OCI-LY7 (cell line): ENCODE data around the gene ROS1. TPM values are rescaled to one million over a fixed set of nuclear protein-coding genes. Genes with fewer than 3 reads are reported as not detected.
"Not testable (repeated sequence)": the region's sequence is repeated elsewhere in the genome, so short reads cannot be mapped to it uniquely, and the experiment has no call there.

Experiments
- BruUV-seq: library from RNA; stranded (reverse); fragments of 400-500 nt; replicated peaks from 2 replicates; lab custom pipeline; 2021; lab: Mats Ljungman, UMichigan
- CTCF ChIA-PET: fragments of 300-600 bp; sonication (Branson Sonifier 250); formaldehyde crosslinking; loops from one replicate; lab custom pipeline; 2022; ENCODE audit warnings: antibody characterized with exemption; ENCODE audit not compliant: unreplicated experiment; lab: Charles Lee
- POLR2A ChIA-PET: fragments of 300-600 bp; sonication (Branson Sonifier 250); formaldehyde crosslinking; loops from one replicate; lab custom pipeline; 2022; ENCODE audit warnings: antibody characterized with exemption; lab: Charles Lee
- DNase-seq: peaks from one replicate; pipeline ENCODE4 v3.0.0-alpha.2; 2015; ENCODE audit warnings: low spot score
- H2AFZ ChIP-seq: fragments of 200-600 bp; sonication (generic), shearing (Covaris generic); 2 replicates; pipeline ENCODE4 v1.6.1; 2014; ENCODE audit warnings: mild to moderate bottlenecking, antibody characterized with exemption, low read length, moderate library complexity
- H3K27ac ChIP-seq: fragments of 200-600 bp; sonication (generic); 2 replicates; pipeline ENCODE4 v1.5.1; 2014; ENCODE audit warnings: mixed run types, low read depth, mild to moderate bottlenecking, moderate library complexity, low read length, inconsistent platforms; ENCODE audit not compliant: poor library complexity, severe bottlenecking
- H3K36me3 ChIP-seq: fragments of 200-600 bp; sonication (generic); 2 replicates; pipeline ENCODE4 v1.6.1; 2014; ENCODE audit warnings: mild to moderate bottlenecking, antibody characterized with exemption, low read length, moderate library complexity, mixed read lengths; ENCODE audit not compliant: insufficient read depth
- H3K4me1 ChIP-seq: fragments of 200-600 bp; sonication (generic); 2 replicates; pipeline ENCODE4 v1.5.1; 2014; ENCODE audit warnings: mild to moderate bottlenecking, low read length; ENCODE audit not compliant: insufficient read depth, poor library complexity, severe bottlenecking
- H3K4me2 ChIP-seq: fragments of 200-600 bp; sonication (generic); 2 replicates; pipeline ENCODE4 v1.6.1; 2014; ENCODE audit warnings: mild to moderate bottlenecking, low read length
- H3K4me3 ChIP-seq: fragments of 200-600 bp; sonication (generic); 2 replicates; pipeline ENCODE4 v1.5.1; 2014; ENCODE audit warnings: mild to moderate bottlenecking, low read depth, low read length; ENCODE audit not compliant: poor library complexity, severe bottlenecking
- H3K79me2 ChIP-seq: fragments of 200-600 bp; sonication (generic); 2 replicates; pipeline ENCODE4 v1.6.1; 2016; ENCODE audit warnings: low read depth, mild to moderate bottlenecking, low read length, moderate library complexity, mixed read lengths; ENCODE audit not compliant: insufficient read depth
- H3K9me2 ChIP-seq: fragments of 200-600 bp; sonication (generic); 2 replicates; pipeline ENCODE4 v1.6.1; 2016; ENCODE audit warnings: mild to moderate bottlenecking, low read length, mixed read lengths; ENCODE audit not compliant: insufficient read depth
- H3K9me3 ChIP-seq: fragments of 200-600 bp; sonication (generic); 2 replicates; pipeline ENCODE4 v1.6.1; 2014; ENCODE audit warnings: mild to moderate bottlenecking, mixed run types, low read length, mixed read lengths
- H4K20me1 ChIP-seq: fragments of 200-600 bp; sonication (generic); 2 replicates; pipeline ENCODE4 v1.6.1; 2014; ENCODE audit warnings: mild to moderate bottlenecking, antibody characterized with exemption, low read length, moderate library complexity, mixed read lengths; ENCODE audit not compliant: insufficient read depth
- CTCF ChIP-seq: fragments of 200-600 bp; sonication (generic); conservative IDR thresholded peaks from 2 replicates; pipeline ENCODE4 v1.5.1; 2014; ENCODE audit warnings: mild to moderate bottlenecking, antibody characterized with exemption, low read length, moderate library complexity, mixed read lengths
- EZH2phosphoT487 ChIP-seq: fragments of 200-600 bp; sonication (generic); IDR thresholded peaks from 2 replicates; pipeline ENCODE4 v1.6.1; 2018; ENCODE audit warnings: low read depth, borderline replicate concordance, mild to moderate bottlenecking, mixed run types, antibody characterized with exemption, low read length, moderate library complexity, mixed read lengths
- intact Hi-C: fragments of 100-400 bp; cut with micrococcal nuclease; formaldehyde crosslinking; loops from one replicate; pipeline ENCODE4 v1.10.0; 2022; ENCODE audit not compliant: unreplicated experiment
- total RNA-seq, 2 experiments: library from RNA; depleted of rRNA in 1 of 2; stranded (reverse); fragments of >200 nt in 1 of 2; shearing (Covaris generic) in 1 of 2; gene quantifications; 2 replicates each; pipeline ENCODE4 v1.2.3, GENCODE V29; 2014 to 2022

ROS1 gene
- total RNA-seq, 2 experiments from 2014 or later, result not detected

GRCh38 chr6:117380298-117380697, 45.4 kb downstream of the ROS1 start:
- Histone ChIP-seq H3K36me3 (no peaks in the 10 kb centered on the region), H3K9me2 (no peaks in the 10 kb centered on the region), H3K4me3 (no peak overlapping the region), H4K20me1 (no peaks in the 10 kb centered on the region), H3K9me3 (no peaks in the 10 kb centered on the region), H3K27ac (no peak overlapping the region), H3K4me2 (no peak overlapping the region), H3K4me1 (no peaks in the 10 kb centered on the region), H2AFZ (no peak overlapping the region), H3K79me2 (no peaks in the 10 kb centered on the region)
- no peak for TF ChIP-seq CTCF
- TF ChIP-seq EZH2phosphoT487, result no peak
- no TSS peak for BruUV-seq
- intact Hi-C loops, result no loop called here
- DNase-seq, result no peak
- CTCF ChIA-PET, result no interaction called here
- POLR2A ChIA-PET, result interaction anchor here (0.5 to 0.9 kb wide), 2 partner anchors 19 to 206 kb away, joined by 3 read pairs; no protein-coding TSS in a partner anchor

- no peak for DNase-seq
- Histone ChIP-seq H3K4me3 (no peak overlapping the region), H3K27ac (no peak overlapping the region), H3K9me2 (no peaks in the 10 kb centered on the region), H4K20me1 (no peaks in the 10 kb centered on the region), H3K36me3 (no peaks in the 10 kb centered on the region), H3K4me1 (no peaks in the 10 kb centered on the region), H3K4me2 (no peak overlapping the region), H3K9me3 (no peaks in the 10 kb centered on the region), H3K79me2 (no peaks in the 10 kb centered on the region), H2AFZ (no peak overlapping the region)
- ChIA-PET POLR2A (interaction anchor here (0.6 kb wide), 1 partner anchor 326 kb away, joined by 4 read pairs; no protein-coding TSS in a partner anchor), CTCF (no interaction called here)
- no TSS peak for BruUV-seq
- intact Hi-C loops, result no loop called here
- no peak for TF ChIP-seq EZH2phosphoT487
- no peak for TF ChIP-seq CTCF
These were observed 50.3 kb downstream of the ROS1 start for GRCh38 chr6:117375446-117375845.

DNA sequence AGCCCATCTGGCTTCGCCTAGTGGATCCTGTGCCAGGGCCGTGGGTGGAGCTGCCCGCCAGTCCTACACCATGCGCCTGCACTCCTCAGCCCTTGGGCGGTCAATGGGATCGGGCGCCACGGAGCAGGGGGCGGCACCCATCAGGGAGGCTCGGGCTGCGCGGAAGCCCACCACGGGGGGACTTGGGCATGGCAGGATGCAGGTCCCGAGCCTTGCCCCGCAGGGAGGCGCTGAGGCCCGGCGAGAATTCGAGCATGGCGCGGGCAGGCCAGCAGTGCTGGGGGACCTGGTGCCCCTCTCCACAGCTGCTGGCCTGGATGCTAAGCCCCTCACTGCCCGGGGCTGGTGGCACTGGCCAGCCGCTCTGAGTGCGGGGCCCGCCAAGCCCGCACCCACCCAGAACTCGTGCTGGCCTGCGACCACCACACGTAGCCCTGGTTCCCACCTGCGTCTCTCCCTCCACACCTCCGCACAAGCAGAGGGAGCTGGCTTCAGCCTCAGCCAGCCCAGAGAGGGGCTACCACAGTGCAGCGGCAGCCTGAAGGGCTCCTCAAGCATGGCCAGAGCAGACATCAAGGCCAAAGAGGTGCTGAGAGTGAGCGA, 52.4 kb downstream of the ROS1 start:
- intact Hi-C loops, result no loop called here
- Histone ChIP-seq H3K4me3 (no peak overlapping the region), H3K9me2 (no peaks in the 10 kb centered on the region), H3K9me3 (no peaks in the 10 kb centered on the region), H3K27ac (no peak overlapping the region), H3K79me2 (no peaks in the 10 kb centered on the region), H2AFZ (no peak overlapping the region), H3K36me3 (no peaks in the 10 kb centered on the region), H3K4me2 (no peak overlapping the region), H4K20me1 (no peaks in the 10 kb centered on the region), H3K4me1 (no peaks in the 10 kb centered on the region)
- ChIA-PET CTCF (no interaction called here), POLR2A (interaction anchor here (0.8 kb wide), 1 partner anchor 472 kb away, joined by 3 read pairs; no protein-coding TSS in a partner anchor)
- DNase-seq, result no peak
- no TSS peak for BruUV-seq
- no peak for TF ChIP-seq EZH2phosphoT487
- TF ChIP-seq CTCF, result no peak

DNA sequence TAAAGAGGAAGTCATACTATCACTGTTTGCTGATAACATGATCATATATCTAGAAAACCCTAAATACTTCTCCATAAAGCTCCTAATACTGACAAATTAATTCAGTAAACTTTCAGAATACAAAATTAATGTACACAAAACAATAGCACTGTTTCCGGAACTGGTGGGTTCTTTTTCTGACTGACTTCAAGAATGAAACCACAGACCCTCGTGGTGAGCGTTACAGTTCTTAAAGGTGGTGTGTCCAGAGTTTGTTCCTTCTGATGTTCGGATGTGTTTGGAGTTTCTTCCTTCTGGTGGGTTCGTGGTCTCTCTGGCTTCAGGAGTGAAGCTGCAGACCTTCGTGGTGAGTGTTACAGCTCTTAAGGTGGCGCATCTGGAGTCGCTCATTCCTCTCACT, 53.5 kb downstream of the ROS1 start:
- H3K27ac ChIP-seq, H3K4me3 ChIP-seq, H3K79me2 ChIP-seq, H4K20me1 ChIP-seq, H2AFZ ChIP-seq, H3K9me2 ChIP-seq, H3K9me3 ChIP-seq, CTCF ChIA-PET, H3K4me2 ChIP-seq, BruUV-seq, H3K36me3 ChIP-seq, intact Hi-C loops, H3K4me1 ChIP-seq, DNase-seq: not testable (repeated sequence)
- POLR2A ChIA-PET, result interaction anchor here (0.8 kb wide), 1 partner anchor 471 kb away, joined by 3 read pairs; no protein-coding TSS in a partner anchor
